NOMO-1 treated with dmso at 0.1 percent for 144 hours (cell line): ENCODE data around the gene TOMM6.

Experiments used
- DNase-seq: peaks from one replicate; lab custom pipeline; 2025; ENCODE audit not compliant: unreplicated experiment; lab: John Stamatoyannopoulos, UW

Gene TOMM6

DNA sequence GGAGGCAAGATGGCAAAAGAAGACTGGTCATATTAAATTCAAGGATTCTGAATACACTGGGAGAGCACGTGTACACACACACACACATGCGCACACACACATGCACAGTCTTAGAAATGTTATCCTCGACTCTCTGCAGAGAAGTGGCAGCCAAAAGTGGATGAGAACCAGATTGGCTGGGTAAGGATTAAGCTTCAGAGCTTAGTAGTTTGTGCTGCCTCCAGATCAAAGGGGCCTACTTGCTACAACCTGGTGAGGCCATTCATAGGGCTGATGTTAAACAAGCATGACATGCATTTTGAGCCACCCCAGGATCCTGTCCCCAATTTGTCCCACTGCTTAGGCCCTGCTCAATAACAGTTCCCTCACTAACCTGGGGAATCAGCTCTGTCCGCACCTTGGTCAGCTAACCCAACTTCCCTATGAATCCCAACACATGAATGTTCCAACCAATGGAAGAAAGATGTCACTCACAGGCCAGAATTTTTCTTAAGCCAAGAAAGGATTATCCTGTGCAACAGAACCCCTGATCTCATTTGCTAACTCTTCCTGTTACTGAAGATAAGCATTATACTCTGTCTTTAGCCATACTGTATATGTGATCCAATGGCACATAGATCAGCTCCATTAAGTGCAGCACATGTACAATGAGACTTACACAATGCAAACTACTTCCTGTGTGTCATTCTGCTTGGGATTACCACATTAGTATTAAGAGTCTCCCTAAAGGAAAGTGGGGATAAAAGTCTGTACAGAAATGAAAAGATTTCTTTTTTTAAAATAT, 31.0 kb downstream of the TOMM6 start:
- peak; percentile 0 for DNase-seq

DNA sequence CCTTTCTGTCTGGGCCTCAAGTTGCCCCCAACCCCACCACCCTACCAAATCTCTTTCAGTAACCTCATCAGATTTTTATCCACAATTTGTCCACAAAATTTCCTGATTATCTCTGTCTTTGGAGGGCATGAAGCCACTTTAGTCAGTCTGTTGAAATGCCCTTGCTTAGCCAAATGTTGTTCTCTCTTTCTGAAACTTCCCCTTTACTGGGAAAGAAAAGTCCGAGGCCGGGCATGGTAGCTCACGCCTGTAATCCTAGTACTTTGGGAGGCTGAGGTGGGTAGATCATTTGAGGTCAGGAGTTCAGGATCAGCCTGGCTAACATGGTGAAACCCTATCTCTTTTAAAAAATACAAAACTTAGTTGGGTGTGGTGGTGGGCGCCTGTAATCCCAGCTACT, 33.8 kb downstream of the TOMM6 start:
- no peak for DNase-seq

GRCh38 chr6:41822021-41822420, 34.5 kb downstream of the TOMM6 start:
- DNase-seq: no peak

- no peak for DNase-seq
These were observed 35.7 kb downstream of the TOMM6 start for GRCh38 chr6:41823178-41823577.

GRCh38 chr6:41824571-41825569, 37.4 kb downstream of the TOMM6 start:
- no peak for DNase-seq

- DNase-seq: no peak
These were observed 39.0 kb downstream of the TOMM6 start for GRCh38 chr6:41826343-41827022.

GRCh38 chr6:41832263-41832662, 44.8 kb downstream of the TOMM6 start:
- no peak for DNase-seq

- DNase-seq: no peak
These were observed 48.6 kb downstream of the TOMM6 start for GRCh38 chr6:41836022-41836659.

DNA sequence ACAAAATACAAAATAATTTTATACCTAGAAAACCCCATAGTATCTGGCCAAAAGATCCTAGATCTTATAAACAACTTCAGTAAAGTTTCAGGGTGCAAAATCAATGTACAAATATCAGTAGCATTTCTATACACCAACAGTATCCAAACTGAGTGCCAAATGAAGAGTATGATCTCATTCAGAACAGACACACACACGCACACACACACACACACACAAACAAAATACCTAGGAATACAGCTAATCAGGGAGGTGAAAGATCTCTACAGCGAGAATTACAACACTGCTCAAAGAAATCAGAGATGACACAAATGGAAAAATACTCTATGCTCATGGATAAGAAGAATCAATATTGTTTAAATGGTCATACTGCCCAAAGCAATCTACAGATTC, 49.2 kb downstream of the TOMM6 start:
- no peak for DNase-seq
